Keratinocyte (primary cell): Measurements from ENCODE around the gene DDA1. TPM values are rescaled to one million over a fixed set of nuclear protein-coding genes. Genes with fewer than 3 reads are reported as not detected.
"Not testable (repeated sequence)": the region's sequence is repeated elsewhere in the genome, so short reads cannot be mapped to it uniquely, and the experiment has no call there.

ENCODE experiments used
- DNase-seq: peaks from one replicate; pipeline ENCODE4 v3.0.0-alpha.2; 2011; ENCODE audit warnings: low read depth, missing footprints, low spot score
- FAIRE-seq: peaks from 2 replicates; lab custom pipeline; 2011; peaks lifted over from hg19 to GRCh38; lab: Jason Lieb, UNC
- H2AFZ ChIP-seq: 2 replicates; pipeline ENCODE4 v1.6.0; 2012; ENCODE audit warnings: low read length, control low read depth, inconsistent platforms; ENCODE audit not compliant: control insufficient read depth
- H3K27ac ChIP-seq: 2 replicates; pipeline ENCODE4 v1.5.1; 2011; ENCODE audit warnings: low read length; ENCODE audit not compliant: control insufficient read depth, insufficient read depth
- H3K27me3 ChIP-seq: 3 replicates; pipeline ENCODE4 v1.6.0; 2011; ENCODE audit warnings: low read length; ENCODE audit not compliant: control insufficient read depth, insufficient read depth; ENCODE audit errors: extremely low read depth
- H3K36me3 ChIP-seq, 2 experiments: 2 replicates in 1 of 2; 3 replicates in 1 of 2; pipeline ENCODE4 v1.5.1; 2011; ENCODE audit warnings: low read length in 2 of 2, mild to moderate bottlenecking in 1 of 2; ENCODE audit not compliant: control insufficient read depth in 2 of 2, insufficient read depth in 2 of 2; ENCODE audit errors: extremely low read depth in 1 of 2
- H3K4me1 ChIP-seq: 3 replicates; pipeline ENCODE4 v1.5.1; 2011; ENCODE audit warnings: low read length; ENCODE audit not compliant: control insufficient read depth, insufficient read depth; ENCODE audit errors: extremely low read depth
- H3K4me2 ChIP-seq: 3 replicates; pipeline ENCODE4 v1.6.0; 2011; ENCODE audit warnings: low read depth, low read length; ENCODE audit not compliant: control insufficient read depth, insufficient read depth; ENCODE audit errors: extremely low read depth
- H3K4me3 ChIP-seq, 3 experiments: fragments of 200-600 bp in 1 of 3; sonication (generic) in 1 of 3; 2 replicates in 2 of 3; 3 replicates in 1 of 3; pipeline ENCODE4 v1.5.1; 2011 to 2016; ENCODE audit warnings: low read length in 3 of 3, mild to moderate bottlenecking in 3 of 3, control low read depth in 2 of 3, inconsistent platforms in 1 of 3, low read depth in 1 of 3, mixed read lengths in 1 of 3, mixed run types in 1 of 3, moderate library complexity in 1 of 3; ENCODE audit not compliant: control insufficient read depth in 2 of 3, insufficient read depth in 2 of 3; ENCODE audit errors: extremely low read depth in 1 of 3
- H3K79me2 ChIP-seq: 2 replicates; pipeline ENCODE4 v1.6.0; 2012; ENCODE audit warnings: low read length; ENCODE audit not compliant: control insufficient read depth, insufficient read depth
- H3K9ac ChIP-seq: 3 replicates; pipeline ENCODE4 v1.6.0; 2011; ENCODE audit warnings: low read length; ENCODE audit not compliant: control insufficient read depth, insufficient read depth; ENCODE audit errors: extremely low read depth
- H3K9me1 ChIP-seq: 3 replicates; pipeline ENCODE4 v1.6.0; 2011; ENCODE audit warnings: low read length; ENCODE audit not compliant: control insufficient read depth, insufficient read depth; ENCODE audit errors: extremely low read depth
- H3K9me3 ChIP-seq: 2 replicates; pipeline ENCODE4 v1.5.1; 2012; ENCODE audit warnings: low read depth, low read length; ENCODE audit not compliant: control insufficient read depth
- H4K20me1 ChIP-seq: 3 replicates; pipeline ENCODE4 v1.6.0; 2011; ENCODE audit warnings: low read length; ENCODE audit not compliant: control insufficient read depth, insufficient read depth; ENCODE audit errors: extremely low read depth
- CTCF ChIP-seq, 3 experiments: IDR thresholded peaks in 1 of 3; conservative IDR thresholded peaks in 1 of 3; optimal IDR thresholded peaks in 1 of 3; 2 replicates in 2 of 3; 3 replicates in 1 of 3; pipeline versions ENCODE3 to v1.5.1; 2011; ENCODE audit warnings: low read length in 3 of 3, mild to moderate bottlenecking in 3 of 3, moderate library complexity in 2 of 3, control low read depth in 1 of 3, inconsistent platforms in 1 of 3; ENCODE audit not compliant: insufficient read depth in 2 of 3; ENCODE audit errors: extremely low read depth in 1 of 3
- EZH2 ChIP-seq: IDR thresholded peaks from one replicate; pipeline ENCODE4 v1.6.1; 2012; ENCODE audit warnings: inconsistent platforms, mild to moderate bottlenecking, low read length, moderate library complexity
- dilution Hi-C: fragments of 300-500 bp; cut with MboI; formaldehyde crosslinking; loops from one replicate; pipeline ENCODE4 v1.7.0; 2020; ENCODE audit warnings: low sequenced_read_pairs; ENCODE audit not compliant: extremely low pct_ligation_motif_present
- polyA plus RNA-seq, 5 experiments: library from polyadenylated mRNA; depleted of rRNA in 3 of 5; stranded (reverse) in 3 of 5; stranded (forward) in 1 of 5; unstranded in 1 of 5; fragments of >200 nt; gene quantifications; 1 replicate in 1 of 5; 2 replicates in 3 of 5; 3 replicates in 1 of 5; pipeline versions ENCODE4 v1.2.1 to v1.2.3, GENCODE V29; 2011 to 2012; ENCODE audit warnings: missing spikeins in 2 of 5, low read depth in 1 of 5, low replicate concordance in 1 of 5

Gene DDA1
- polyA plus RNA-seq, 1 donor (not counting 4 experiments of a cell fraction or from before 2014, with no cell fraction given): 59.4 TPM

- no peak for DNase-seq
Measured at GRCh38 chr19:17294051-17294891, 15.1 kb upstream of the DDA1 start.

GRCh38 chr19:17295551-17295950, 13.8 kb upstream of the DDA1 start:
- H3K4me1 ChIP-seq: peaks cover 11% of the 10 kb centered on the region
- H3K9ac ChIP-seq, H3K4me3 ChIP-seq, H3K27me3 ChIP-seq, H4K20me1 ChIP-seq, H3K79me2 ChIP-seq, DNase-seq, FAIRE-seq, H3K27ac ChIP-seq, H2AFZ ChIP-seq, H3K9me3 ChIP-seq, H3K9me1 ChIP-seq, dilution Hi-C loops, H3K4me2 ChIP-seq: not testable (repeated sequence)
- peaks cover 0 to 13% of the 10 kb centered on the region in 2 experiments for H3K36me3 ChIP-seq

More at GRCh38 chr19:17294051-17294891, 15.1 kb upstream of the DDA1 start:
- H3K4me3 ChIP-seq: no peak overlapping the region
- H3K36me3 ChIP-seq: peaks cover 0 to 13% of the 10 kb centered on the region in 2 experiments
- no peak overlapping the region for H3K27ac ChIP-seq
- H3K79me2 ChIP-seq: peaks cover 6% of the 10 kb centered on the region
- FAIRE-seq: no peak
- H3K27me3 ChIP-seq: no peaks in the 10 kb centered on the region
- H3K4me1 ChIP-seq: peaks cover 11% of the 10 kb centered on the region
- H3K9me1 ChIP-seq: no peaks in the 10 kb centered on the region
- no peak overlapping the region for H2AFZ ChIP-seq
- TF ChIP-seq CTCF (optimal IDR thresholded peaks at IDR 0.05 in 1 of 3, IDR thresholded peaks at IDR 0.05 in 1 of 3, conservative IDR thresholded peaks at IDR 0.05 in 1 of 3; ENCODE audit: extremely low read depth in 1 of 3, insufficient read depth in 2 of 3, low read length in 3 of 3) (no peak), EZH2 (no peak)
- H3K9me3 ChIP-seq: no peaks in the 10 kb centered on the region
- no peak overlapping the region for H3K9ac ChIP-seq
- H4K20me1 ChIP-seq: peaks cover 3% of the 10 kb centered on the region
- dilution Hi-C loops: no loop called here
- H3K4me2 ChIP-seq: no peak overlapping the region
